AG08396 (cell line): ENCODE data around the gene NCSTN.

ENCODE experiments used
- DNase-seq: peaks from one replicate; pipeline ENCODE4 v3.0.0; 2012; ENCODE audit warnings: low spot score, mixed read lengths

Gene NCSTN

DNA sequence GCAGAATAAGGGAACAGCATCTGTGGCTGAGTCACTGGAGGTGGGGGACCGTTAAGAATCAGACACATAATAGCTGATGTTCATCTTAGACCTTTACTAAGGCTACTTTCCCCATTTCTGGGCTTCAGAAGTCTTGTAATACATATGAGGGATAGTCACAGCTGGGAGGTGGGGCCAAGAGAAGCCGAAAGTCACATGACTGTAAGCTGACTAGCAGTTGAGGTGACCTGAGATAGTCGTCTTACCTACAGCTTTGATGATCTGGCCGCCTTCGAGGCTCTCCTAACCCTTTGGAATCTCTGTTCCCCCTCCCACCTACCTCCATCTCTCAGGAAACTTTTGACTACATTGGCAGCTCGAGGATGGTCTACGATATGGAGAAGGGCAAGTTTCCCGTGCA is 9.4 kb downstream of the NCSTN start:
- DNase-seq: no peak

- DNase-seq: no peak
Measured at GRCh38 chr1:160353223-160353622, 10.0 kb downstream of the NCSTN start.

GRCh38 chr1:160354388-160354985 is 11.3 kb downstream of the NCSTN start:
- no peak for DNase-seq

DNA sequence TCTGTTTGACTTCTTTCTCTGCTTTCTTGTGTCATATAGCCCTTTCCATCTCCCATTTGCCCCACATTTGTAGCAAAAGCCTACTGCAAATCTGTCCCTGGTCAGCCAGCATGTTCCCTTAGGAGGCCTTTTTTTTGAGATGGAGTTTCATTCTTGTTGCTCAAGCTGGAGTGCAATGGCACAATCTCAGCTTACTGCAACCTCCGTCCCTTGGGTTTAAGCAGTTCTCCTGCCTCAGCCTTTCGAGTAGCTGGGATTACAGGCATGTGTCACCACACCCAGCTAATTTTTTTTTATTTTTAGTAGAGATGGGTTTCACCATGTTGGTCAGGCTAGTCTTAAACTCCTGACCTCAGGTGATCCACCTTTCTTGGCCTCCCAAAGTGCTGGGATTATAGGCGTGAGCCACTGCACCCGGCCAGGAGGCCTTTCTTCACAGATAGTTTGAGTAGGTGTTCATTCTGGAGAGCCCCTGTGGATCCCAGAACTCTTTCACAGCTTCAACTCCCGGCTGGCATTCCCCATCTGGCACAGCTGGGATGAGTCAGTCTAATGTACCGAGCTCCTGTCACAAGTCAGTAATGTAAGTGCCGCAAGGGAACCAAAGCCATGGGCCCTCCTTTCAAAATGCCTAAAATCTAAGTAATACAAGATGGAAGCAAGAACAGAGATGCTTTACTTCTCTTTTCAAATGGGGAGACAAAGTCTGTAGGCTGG is 14.3 kb downstream of the NCSTN start:
- no peak for DNase-seq

- no peak for DNase-seq
Measured at GRCh38 chr1:160358073-160358472, 14.9 kb downstream of the NCSTN start.

- DNase-seq: no peak
Measured at GRCh38 chr1:160359559-160360226, 16.5 kb downstream of the NCSTN start.

DNA sequence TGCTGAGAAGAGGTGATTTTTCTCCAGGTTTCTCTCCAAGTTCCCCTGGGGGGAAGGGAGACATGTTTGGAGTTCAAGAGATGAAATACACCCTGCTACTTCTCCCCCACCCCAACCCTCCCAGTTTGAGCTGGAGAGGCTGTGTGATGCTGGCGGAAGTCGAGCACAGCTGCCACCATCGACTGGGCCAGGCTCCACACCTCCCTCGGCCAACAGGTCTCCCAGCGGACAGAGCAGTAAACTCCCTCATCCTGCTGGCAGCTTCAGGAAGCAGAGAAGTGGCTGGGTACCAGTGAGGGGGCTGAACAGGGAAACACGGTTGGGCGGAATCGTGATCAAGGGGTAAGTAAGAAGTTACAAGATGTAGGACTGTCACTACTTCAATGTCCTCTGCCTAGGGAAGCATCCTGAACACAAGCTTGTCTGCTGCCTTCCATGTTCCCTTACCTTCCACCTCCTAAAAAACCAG is 17.1 kb downstream of the NCSTN start:
- DNase-seq: no peak

DNA sequence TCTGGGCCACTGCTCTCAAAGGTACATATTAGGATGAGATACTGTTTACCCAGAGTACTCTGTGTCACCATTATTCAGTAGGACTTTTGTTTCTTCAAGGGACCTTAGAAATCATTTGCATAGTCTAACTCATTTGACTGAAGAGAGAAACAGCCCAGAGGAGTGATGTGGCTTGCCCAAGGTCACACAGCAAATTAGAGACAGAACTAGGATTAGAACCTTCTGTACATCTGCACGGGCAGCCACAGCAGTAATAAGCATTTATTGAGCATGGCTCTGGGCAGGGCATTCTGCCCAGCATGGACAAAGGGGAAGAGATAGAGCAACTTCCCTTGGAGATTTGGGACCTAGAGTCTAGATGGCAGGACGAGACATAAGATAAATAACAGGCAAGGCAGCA is 18.0 kb downstream of the NCSTN start:
- no peak for DNase-seq

DNA sequence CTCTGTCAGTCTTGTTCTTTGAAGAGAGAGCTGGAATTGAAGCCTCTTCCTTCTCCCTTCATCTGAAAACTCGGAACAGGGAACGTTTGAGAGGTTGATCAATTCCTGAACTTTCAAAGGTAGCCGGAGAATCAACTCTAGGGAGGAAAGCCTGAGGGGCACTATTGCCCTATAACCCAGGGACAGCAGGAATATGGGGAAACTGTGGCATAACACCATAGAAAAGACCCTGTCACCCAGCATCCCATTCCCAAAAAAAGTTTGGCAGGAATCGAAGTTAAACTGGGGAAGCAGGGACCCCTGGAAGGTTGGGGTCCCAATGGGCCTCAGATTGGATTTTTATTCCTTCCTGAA is 18.6 kb downstream of the NCSTN start:
- no peak for DNase-seq

- DNase-seq: no peak
Measured at GRCh38 chr1:160362168-160362957, 19.2 kb downstream of the NCSTN start.

DNA sequence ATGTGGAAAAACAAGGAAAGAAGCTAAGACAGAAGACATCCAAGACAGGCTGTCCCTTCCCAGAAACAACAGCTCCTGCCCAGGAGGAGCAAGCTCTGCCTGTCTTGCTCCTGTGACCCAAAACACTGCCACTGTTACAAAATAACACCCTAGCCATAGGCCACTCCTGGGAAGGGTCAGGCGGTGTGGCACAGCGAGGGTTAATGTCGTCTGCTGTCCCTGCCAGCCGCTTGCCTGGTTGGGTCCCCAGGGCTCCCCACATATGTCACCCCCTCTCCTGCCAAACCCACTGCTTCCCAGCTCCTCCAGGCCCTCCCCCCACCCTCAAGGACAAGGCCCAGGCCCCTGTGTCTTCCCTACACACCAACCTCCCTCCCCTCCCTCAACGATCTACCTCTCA is 19.8 kb downstream of the NCSTN start:
- DNase-seq: no peak

- DNase-seq: no peak
Measured at GRCh38 chr1:160363951-160364735, 21.0 kb downstream of the NCSTN start.

DNA sequence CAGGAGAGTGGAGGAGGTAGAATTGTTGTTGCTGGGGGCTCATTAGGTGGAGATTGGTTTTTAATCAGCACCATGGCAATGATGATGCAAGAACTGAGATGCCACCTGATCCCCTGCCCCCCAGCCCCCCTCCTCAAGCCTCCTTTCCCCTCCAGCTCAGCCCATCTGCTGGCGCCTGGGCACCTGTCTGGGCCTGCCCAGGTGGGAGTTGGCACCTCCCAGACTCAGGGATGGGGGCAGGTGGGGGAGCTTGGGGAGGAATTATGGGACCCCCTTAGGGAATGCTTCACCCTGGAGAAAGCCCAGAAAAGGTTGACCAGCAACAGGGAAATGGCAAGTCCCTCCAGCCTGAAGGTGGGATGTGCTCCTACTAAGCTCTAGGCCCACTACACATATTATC is 22.1 kb downstream of the NCSTN start:
- DNase-seq: no peak

DNA sequence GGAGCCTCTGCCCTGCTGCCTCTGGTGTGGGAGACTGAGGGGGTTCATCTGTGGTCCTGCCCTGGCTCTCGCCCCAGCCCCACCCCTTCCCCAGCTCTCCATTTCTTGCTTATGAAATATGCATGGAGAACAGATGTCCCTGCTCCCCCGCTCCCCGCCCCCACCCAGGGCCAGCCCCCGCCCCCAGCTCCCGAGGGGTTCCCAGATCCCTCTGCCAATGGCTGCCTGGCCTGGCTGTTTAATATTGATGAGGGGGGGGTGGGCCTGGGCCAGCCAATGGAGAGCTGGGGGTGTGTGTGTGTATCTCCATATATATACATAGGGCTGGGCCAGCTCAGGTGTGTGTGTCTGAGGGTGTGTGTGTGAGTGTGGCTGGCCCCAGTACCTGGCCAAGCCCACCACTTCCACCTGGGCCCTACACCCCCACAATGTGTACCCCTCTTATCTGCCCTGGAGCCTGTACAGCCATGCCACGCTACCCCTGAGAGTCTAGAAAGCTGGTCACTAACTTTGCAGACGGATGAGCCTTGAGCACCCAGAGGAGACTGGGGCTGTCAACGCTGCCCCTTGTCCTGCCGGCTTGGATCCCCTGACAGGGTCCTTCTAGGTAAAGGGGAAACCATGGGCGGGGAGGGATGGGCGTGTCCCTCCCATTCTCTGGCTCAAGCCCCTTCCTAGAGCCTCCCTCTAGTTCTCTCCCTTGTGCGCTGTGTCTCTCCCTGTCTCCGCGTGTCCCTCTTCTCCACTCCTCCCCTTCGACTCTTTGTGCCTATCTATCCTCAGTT is 23.7 kb downstream of the NCSTN start, which contains the start of gene NHLH1:
Gene NHLH1 (plus strand): TSS at position 341 of the 785 bp plus-strand sequence. CDS start 3,661 bp downstream, outside the sequence.
- DNase-seq: no peak

- DNase-seq: no peak
Measured at GRCh38 chr1:160367516-160367900, 24.3 kb downstream of the NCSTN start.

GRCh38 chr1:160367934-160368923 is 25.0 kb downstream of the NCSTN start:
- no peak for DNase-seq

- DNase-seq: no peak
Measured at GRCh38 chr1:160369087-160369486, 25.9 kb downstream of the NCSTN start.

GRCh38 chr1:160370561-160371345 is 27.6 kb downstream of the NCSTN start:
- DNase-seq: no peak

GRCh38 chr1:160371346-160371631 is 28.1 kb downstream of the NCSTN start:
- no peak for DNase-seq
